Measurements from ENCODE around the gene RNF144A.

Gene RNF144A

DNA sequence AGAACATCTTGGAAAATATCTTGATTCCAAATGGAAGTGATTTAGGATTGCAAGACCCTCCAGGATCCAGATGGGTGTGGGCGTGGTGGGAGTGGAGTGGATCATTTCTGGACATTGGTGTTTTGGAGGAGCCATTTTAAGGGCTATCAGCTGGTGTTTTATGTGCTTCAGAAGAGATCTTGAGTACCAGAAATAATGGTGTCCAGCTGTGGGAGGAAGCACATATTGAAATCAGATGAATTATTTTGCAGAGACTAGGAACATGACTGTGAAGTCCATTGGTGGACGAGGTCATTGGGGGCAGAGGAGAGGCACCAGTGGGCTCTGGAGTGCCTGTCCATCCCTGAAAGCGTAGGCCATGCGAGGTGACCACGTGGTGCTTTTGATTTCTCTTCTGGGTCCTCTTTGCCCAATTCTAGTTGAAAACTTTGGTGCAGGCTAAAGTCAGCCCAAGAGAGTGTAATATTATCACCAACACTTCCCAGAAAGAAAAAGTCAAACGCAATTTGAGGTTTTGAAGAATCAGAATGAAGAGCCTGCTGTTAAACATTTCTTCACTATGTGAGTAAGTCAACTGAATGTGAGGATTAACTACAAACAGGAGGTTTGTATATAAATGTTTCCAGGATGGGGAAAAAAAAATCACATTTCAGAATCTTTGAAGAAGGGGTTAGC is 31.6 kb downstream of the RNF144A start:
- H3K36me3 Mint-ChIP-seq (ENCODE audit: insufficient read depth) = peaks cover 7% of the 10 kb centered on the region
- H3K4me3 Mint-ChIP-seq = no peak overlapping the region
- peak overlapping the region; percentile 35 to 74 for H3K27ac Mint-ChIP-seq
- DNase-seq (no peak), ATAC-seq (replicated peaks) (no peak)
- no peaks in the 10 kb centered on the region for H3K9me3 Mint-ChIP-seq
- peaks cover 25 to 27% of the 10 kb centered on the region in 2 donors for H3K4me1 Mint-ChIP-seq (ENCODE audit: low read depth in 2 of 2)
- no peaks in the 10 kb centered on the region for H3K27me3 Mint-ChIP-seq

DNA sequence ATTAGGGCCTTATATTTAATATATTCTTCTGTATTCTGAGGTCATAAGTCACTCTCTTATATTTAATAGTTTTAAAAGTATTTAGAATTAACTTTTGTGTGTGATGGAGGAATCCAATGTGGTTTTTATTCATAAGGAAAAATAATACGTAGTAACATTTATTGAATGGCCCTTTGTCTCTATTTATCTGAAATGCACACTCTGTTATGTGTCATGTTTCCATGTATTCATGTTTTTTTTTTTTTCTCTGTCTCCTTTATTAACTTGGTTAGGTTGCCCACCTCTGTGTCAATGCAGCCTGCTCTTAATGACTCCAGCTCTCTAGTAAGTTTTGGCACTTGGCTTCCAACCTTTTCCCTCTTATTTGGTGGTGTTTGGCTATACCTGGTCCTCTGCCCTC is 33.8 kb downstream of the RNF144A start:
- Mint-ChIP-seq H3K27me3 (no peaks in the 10 kb centered on the region), H3K4me3 (no peak overlapping the region), H3K4me1 (ENCODE audit: low read depth in 2 of 2) (peaks cover 20 to 25% of the 10 kb centered on the region in 2 donors), H3K36me3 (ENCODE audit: insufficient read depth) (peaks cover 7% of the 10 kb centered on the region), H3K9me3 (no peaks in the 10 kb centered on the region), H3K27ac (peak overlapping the region in 1 of 2 donors; percentile 56)
- ATAC-seq (replicated peaks) (no peak), DNase-seq (no peak)

DNA sequence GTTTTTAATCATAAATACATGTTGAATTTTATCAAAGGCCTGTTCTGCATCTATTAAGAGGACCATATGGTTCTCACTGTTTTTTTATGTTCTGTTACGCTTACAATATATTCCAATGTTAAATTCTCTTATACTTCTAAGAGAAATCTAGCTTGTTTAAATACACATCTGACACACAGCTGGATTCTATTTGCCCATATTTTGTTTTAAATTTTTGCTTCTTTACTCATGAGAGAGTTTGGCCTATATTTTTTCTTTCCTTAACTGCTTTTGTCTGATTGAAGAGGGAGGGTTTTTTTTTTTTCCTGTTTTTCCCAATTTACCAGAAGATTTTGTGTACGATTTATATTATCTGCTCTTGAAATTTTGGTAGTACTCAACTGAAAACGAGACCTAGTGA is 34.9 kb downstream of the RNF144A start:
- Mint-ChIP-seq H3K36me3 (ENCODE audit: insufficient read depth) (peaks cover 7% of the 10 kb centered on the region), H3K9me3 (no peaks in the 10 kb centered on the region), H3K4me1 (ENCODE audit: low read depth in 2 of 2) (peaks cover 20 to 26% of the 10 kb centered on the region in 2 donors), H3K27ac (peak overlapping the region in 1 of 2 donors; percentile 60), H3K27me3 (no peaks in the 10 kb centered on the region), H3K4me3 (no peak overlapping the region)
- DNase-seq (no peak), ATAC-seq (replicated peaks) (no peak)

DNA sequence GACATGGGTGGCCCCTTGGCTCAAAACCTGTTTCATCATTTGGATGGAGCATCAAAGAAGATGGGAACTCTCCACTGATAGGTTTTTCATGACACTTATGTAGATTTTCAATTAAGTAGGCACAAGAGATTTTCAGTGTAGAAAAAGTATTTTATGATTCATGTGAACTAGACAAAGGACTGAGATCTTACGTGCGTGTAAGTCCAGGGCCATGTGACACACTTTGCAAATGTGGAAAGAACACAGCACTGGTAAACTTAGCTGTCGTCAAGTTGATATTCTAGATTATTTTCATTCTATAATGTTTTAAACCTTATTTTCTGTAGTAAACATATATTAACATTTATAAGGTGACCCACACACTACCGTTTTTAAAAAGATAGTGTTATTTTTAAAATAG is 37.4 kb downstream of the RNF144A start:
- Mint-ChIP-seq H3K27ac (no peak overlapping the region), H3K4me3 (peak overlapping the region in 1 of 2 donors; percentile 29), H3K4me1 (ENCODE audit: low read depth in 2 of 2) (peaks cover 20 to 26% of the 10 kb centered on the region in 2 donors), H3K9me3 (no peaks in the 10 kb centered on the region), H3K27me3 (no peaks in the 10 kb centered on the region), H3K36me3 (ENCODE audit: insufficient read depth) (peaks cover 4% of the 10 kb centered on the region)
- DNase-seq (no peak), ATAC-seq (replicated peaks) (no peak)

DNA sequence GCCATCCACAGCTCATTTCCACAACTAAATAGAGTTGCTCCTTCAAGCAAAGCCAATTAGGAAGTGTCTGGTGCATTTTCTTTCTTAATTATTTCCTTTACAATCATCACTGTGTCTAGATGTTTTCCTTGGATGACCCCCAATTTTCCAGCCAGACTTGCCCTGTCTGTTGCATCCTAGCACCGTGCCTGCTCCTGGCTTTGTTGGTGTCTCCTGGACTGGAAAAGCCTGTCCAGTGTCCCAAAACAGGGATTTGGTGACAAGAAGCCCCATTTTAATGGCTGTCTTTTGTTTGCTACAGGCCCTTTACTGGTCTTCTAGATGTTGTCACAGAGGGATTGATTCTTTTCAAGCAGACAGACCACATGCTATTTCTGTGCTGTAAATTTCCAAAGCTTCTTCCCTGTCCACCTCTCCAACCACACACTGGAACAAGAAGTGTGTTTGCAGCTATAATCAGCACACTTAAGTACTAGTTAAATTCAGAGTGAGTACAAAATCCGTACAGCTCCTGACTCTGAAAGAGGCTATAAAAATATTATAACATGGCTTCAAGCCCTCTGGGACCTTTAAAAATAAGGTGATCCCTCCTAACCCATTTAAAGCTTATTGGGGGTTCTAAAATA is 38.4 kb downstream of the RNF144A start:
- peaks cover 4% of the 10 kb centered on the region for H3K36me3 Mint-ChIP-seq (ENCODE audit: insufficient read depth)
- ATAC-seq (replicated peaks) (no peak), DNase-seq (no peak)
- H3K4me3 Mint-ChIP-seq = peak overlapping the region in 1 of 2 donors; percentile 37
- H3K4me1 Mint-ChIP-seq (ENCODE audit: low read depth in 2 of 2) = peaks cover 25% of the 10 kb centered on the region in 2 donors
- no peaks in the 10 kb centered on the region for H3K27me3 Mint-ChIP-seq
- peak overlapping the region in 1 of 2 donors; percentile 68 for H3K27ac Mint-ChIP-seq
- no peaks in the 10 kb centered on the region for H3K9me3 Mint-ChIP-seq

DNA sequence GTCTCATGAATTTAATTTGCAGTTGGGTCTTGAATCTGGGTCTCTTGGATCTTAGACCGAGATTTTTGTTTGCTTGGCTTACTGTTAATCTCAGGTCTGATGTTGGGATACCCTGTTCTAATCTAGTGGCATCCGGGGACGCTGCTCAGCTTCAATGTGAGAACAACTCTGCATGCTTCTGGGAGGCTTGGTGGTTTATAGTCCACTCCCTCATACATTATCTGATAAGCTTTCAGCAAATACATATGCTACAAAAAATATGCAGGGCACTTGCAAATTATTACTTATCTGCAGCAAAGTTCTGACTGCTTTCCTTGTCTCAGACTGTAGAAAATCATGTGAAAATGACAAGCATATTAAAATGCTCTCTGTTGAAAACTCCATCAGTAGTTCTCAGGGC is 39.4 kb downstream of the RNF144A start:
- no peak for ATAC-seq (replicated peaks)
- Mint-ChIP-seq H3K27ac (peak overlapping the region in 1 of 2 donors; percentile 41), H3K27me3 (no peaks in the 10 kb centered on the region), H3K36me3 (ENCODE audit: insufficient read depth) (peaks cover 4% of the 10 kb centered on the region), H3K4me3 (no peak overlapping the region), H3K9me3 (no peaks in the 10 kb centered on the region), H3K4me1 (ENCODE audit: low read depth in 2 of 2) (peaks cover 21 to 32% of the 10 kb centered on the region in 2 donors)
- no peak for DNase-seq

DNA sequence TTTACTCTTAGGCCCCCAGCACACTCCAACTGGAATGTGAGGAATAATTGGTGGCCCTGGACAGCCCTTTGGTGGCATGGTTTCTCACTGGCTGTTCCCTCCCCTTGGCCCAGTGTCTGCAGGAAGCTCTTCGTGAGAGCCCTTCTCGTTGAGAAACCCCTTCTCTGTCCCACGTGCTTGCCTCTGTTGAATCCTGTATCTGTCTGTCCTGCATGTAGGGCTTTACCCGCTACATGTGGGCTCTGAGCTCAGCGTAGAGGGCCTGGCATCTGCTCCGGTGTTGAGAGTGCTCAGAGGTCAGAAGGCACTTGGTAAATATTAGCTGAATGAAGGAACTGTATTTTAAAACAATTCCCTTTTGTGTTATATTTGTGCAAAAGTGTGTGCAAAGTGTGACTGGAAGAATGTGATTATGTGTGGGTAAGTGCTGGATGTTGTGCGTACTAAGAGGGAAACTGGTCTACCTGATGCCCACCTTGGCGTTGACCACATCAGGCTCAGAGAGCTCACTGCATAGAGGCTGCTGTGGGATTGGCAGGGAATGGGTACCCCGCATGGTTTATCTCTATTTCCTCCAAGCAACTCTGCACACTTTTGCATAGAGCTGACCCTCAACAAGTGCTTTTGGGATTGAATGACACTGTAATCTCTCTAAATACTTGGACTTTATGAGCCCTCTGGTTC is 40.0 kb downstream of the RNF144A start:
- H3K27me3 Mint-ChIP-seq = no peaks in the 10 kb centered on the region
- H3K4me1 Mint-ChIP-seq (ENCODE audit: low read depth in 2 of 2) = peaks cover 22 to 36% of the 10 kb centered on the region in 2 donors
- no peak overlapping the region for H3K27ac Mint-ChIP-seq
- ATAC-seq (replicated peaks) = no peak
- H3K36me3 Mint-ChIP-seq (ENCODE audit: insufficient read depth) = peaks cover 4% of the 10 kb centered on the region
- no peaks in the 10 kb centered on the region for H3K9me3 Mint-ChIP-seq
- H3K4me3 Mint-ChIP-seq = no peak overlapping the region
- DNase-seq = no peak

DNA sequence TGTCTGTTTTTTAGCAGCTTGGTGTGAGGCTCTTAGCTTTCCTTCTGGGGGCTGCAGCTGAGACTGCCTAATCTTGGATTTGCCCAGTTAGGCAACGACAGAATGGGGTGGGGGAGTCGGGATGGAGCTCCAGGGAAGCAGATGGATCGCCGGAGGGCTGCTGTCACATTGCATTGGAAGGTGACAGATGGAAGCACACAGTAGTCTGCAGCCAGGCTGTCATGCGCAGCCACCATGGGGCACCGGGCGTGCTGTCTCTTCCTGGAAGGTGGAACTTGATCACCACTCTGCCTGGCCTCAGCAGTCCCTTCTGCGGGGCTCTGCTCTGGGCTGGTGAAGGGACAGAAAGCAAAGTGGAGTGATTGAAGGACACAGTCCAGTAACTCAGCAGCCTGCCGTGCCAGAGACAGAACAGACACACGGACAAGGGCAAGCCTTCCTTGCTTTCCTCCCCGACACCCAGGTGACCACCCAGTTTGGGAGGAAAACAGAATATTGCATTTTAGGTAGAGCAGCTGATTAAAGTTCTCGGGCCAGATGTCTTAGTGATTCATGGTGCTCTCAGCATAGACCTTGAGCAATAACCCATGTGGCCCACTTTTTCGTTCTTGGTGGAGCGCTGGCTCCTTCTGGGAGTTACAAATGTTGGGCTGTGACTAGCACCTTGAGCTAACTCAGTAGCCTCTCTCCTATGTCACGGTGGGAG is 40.9 kb downstream of the RNF144A start:
- no peak overlapping the region for H3K27ac Mint-ChIP-seq
- peaks cover 1% of the 10 kb centered on the region for H3K36me3 Mint-ChIP-seq (ENCODE audit: insufficient read depth)
- H3K27me3 Mint-ChIP-seq = no peaks in the 10 kb centered on the region
- no peak for ATAC-seq (replicated peaks)
- peaks cover 22 to 40% of the 10 kb centered on the region in 2 donors for H3K4me1 Mint-ChIP-seq (ENCODE audit: low read depth in 2 of 2)
- H3K9me3 Mint-ChIP-seq = no peaks in the 10 kb centered on the region
- DNase-seq = no peak
- H3K4me3 Mint-ChIP-seq = no peak overlapping the region

DNA sequence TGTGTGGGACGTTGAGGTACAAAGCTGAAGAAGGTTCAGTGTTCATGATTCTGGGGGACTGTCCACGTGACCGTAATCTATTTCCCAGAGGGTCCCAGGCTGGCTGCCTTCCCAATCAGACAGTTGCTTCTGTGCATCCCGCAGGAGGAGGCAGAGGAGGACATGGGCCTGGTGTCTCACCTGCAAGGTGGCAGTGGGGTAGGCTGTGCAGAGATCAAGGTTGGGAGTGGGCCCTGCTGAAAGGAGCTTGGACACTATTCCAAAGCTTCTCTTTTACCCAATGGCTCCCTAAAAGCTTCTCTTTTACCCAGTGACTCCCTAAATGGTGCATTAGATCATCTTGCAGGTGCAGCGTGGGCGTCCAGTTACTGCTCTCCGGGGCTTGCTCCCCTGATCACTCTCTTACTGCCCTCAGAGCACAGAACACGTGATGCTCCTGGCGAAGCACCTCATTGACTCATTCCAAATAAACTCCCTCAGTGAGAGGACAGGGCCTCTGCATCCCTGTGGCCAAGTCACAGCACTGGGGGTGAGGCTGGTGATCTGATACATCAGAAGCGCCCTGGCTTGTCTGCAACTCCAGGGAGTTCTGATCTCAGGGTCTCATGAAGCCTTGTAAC is 41.5 kb downstream of the RNF144A start:
- H3K4me1 Mint-ChIP-seq (ENCODE audit: low read depth in 2 of 2) = peaks cover 21 to 40% of the 10 kb centered on the region in 2 donors
- no peaks in the 10 kb centered on the region for H3K9me3 Mint-ChIP-seq
- H3K27me3 Mint-ChIP-seq = no peaks in the 10 kb centered on the region
- no peaks in the 10 kb centered on the region for H3K36me3 Mint-ChIP-seq (ENCODE audit: insufficient read depth)
- ATAC-seq (replicated peaks) (no peak), DNase-seq (no peak)
- no peak overlapping the region for H3K4me3 Mint-ChIP-seq
- no peak overlapping the region for H3K27ac Mint-ChIP-seq

DNA sequence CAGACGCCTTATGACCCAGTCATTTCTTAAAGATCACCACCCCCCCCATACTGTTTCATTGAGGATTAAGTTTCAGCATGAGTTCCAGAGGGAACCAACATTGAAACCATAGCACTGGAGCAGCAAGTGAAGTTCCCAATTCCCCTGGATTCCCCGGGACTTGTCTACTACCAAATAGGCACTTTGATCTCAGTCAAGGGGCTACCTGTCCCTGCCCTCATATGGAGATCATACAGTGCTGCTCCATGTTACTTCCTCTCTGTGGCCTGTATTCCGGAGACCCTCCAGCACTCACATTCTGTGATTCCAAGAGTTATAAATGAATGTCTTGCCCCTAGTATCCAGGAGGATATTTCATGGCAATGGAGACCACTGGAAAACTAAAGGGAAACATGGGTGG is 42.5 kb downstream of the RNF144A start:
- no peaks in the 10 kb centered on the region for H3K27me3 Mint-ChIP-seq
- peaks cover 22 to 40% of the 10 kb centered on the region in 2 donors for H3K4me1 Mint-ChIP-seq (ENCODE audit: low read depth in 2 of 2)
- H3K27ac Mint-ChIP-seq = no peak overlapping the region
- DNase-seq (no peak), ATAC-seq (replicated peaks) (no peak)
- no peaks in the 10 kb centered on the region for H3K36me3 Mint-ChIP-seq (ENCODE audit: insufficient read depth)
- no peaks in the 10 kb centered on the region for H3K9me3 Mint-ChIP-seq
- no peak overlapping the region for H3K4me3 Mint-ChIP-seq

DNA sequence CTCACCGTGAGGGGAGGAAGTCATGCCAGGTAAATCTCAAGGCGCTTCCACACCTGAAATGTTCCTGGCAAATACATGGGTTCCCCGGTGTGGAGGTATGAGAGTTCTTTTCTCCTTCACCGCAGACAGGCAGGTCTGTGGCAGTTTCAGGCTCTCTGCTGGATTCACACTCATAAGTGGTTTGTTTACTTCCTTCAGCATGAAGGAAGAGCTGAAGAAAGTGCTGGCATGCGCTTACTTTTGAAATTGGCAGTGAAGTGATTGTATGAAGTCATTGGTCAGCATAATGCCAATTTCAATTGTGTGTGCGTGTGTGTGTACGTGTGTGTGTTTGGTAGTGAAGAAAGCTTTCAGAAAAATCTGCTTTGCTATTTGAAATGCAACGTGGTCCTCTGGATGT is 43.4 kb downstream of the RNF144A start:
- no peaks in the 10 kb centered on the region for H3K27me3 Mint-ChIP-seq
- H3K27ac Mint-ChIP-seq = peak overlapping the region in 1 of 2 donors; percentile 20
- peaks cover 16 to 43% of the 10 kb centered on the region in 2 donors for H3K4me1 Mint-ChIP-seq (ENCODE audit: low read depth in 2 of 2)
- H3K4me3 Mint-ChIP-seq = no peak overlapping the region
- no peaks in the 10 kb centered on the region for H3K36me3 Mint-ChIP-seq (ENCODE audit: insufficient read depth)
- DNase-seq (no peak), ATAC-seq (replicated peaks) (no peak)
- H3K9me3 Mint-ChIP-seq = no peaks in the 10 kb centered on the region

DNA sequence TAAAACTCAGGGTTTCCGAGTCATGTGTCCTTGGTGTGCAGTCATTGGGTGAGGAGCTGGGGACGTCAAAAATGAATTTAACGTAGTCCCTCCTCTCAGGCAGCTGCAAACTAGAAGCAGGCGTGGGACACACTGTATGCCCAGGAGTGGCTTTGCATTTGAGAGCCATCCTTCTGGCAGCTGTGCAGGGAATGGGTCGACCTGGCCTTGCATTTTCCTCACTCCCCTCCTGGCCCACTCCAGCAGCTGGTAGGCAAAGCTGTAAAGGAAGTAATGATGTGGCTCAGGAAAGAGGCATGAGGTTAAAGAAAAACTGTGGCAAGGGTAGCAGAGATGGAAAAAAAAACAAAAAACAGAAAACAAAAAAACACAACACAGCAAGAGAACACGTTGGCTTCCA is 46.5 kb downstream of the RNF144A start:
- H3K36me3 Mint-ChIP-seq (ENCODE audit: insufficient read depth) = peaks cover 4% of the 10 kb centered on the region
- ATAC-seq (replicated peaks) = no peak
- no peak for DNase-seq
- H3K4me3 Mint-ChIP-seq = no peak overlapping the region
- no peaks in the 10 kb centered on the region for H3K9me3 Mint-ChIP-seq
- H3K27ac Mint-ChIP-seq = no peak overlapping the region
- H3K4me1 Mint-ChIP-seq (ENCODE audit: low read depth in 2 of 2) = peaks cover 18 to 46% of the 10 kb centered on the region in 2 donors
- H3K27me3 Mint-ChIP-seq = no peaks in the 10 kb centered on the region
